Sciatic nerve (tissue), 2 donors: ENCODE data around the gene COL16A1. TPM values are rescaled to one million over a fixed set of nuclear protein-coding genes. Genes with fewer than 3 reads are reported as not detected.

Experiments used
- ATAC-seq: fragments of 200-7000 bp; cut with Tn5 transposase; one replicate; pipeline ENCODE4 v1.9.1; 2020; ENCODE audit warnings: mild to moderate bottlenecking, moderate library complexity
- DNase-seq: peaks from one replicate; pipeline ENCODE4 v3.0.0-alpha.2; 2020; ENCODE audit warnings: low spot score
- intact Hi-C: fragments of 100-400 bp; cut with DNase I; formaldehyde crosslinking; loops from one replicate; pipeline ENCODE4 v1.14.2; 2022
- total RNA-seq: library from RNA; stranded (reverse); fragmentation: NEBNext Ultra II Directional; extraction: Animal tissue kit (Norgen Biotek cat#: 25700); gene quantifications from one replicate; pipeline ENCODE4 v1.2.1, GENCODE V29; 2021
- donor health status: DM: no; HTN: no; CAD: no.
- donor health status: DM: no; HTN: no; CAD: no.

COL16A1 gene
- total RNA-seq, 1 donor from 2014 or later = 179 TPM

DNA sequence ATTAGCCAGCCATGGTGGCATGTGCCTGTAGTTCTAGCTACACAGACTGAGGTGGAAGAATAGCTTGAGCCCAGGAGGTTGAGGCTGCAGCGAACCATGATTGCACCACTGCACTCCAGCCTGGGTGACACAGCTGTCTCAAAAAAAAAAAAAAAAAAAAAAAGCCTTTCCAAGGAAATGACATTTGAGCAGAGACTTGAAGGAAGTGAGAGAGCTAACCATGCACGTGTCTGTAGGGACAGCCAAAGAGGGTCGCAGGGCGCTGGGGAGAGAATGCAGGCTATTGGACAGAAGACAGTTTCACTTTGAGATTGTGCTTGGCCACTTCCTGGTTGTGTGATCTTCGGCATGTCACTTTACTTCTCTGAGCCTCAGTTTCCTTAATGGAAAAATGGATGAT lies 79.5 kb downstream of the COL16A1 start:
- no peak for ATAC-seq
- intact Hi-C loops = no loop called here
- no peak for DNase-seq

DNA sequence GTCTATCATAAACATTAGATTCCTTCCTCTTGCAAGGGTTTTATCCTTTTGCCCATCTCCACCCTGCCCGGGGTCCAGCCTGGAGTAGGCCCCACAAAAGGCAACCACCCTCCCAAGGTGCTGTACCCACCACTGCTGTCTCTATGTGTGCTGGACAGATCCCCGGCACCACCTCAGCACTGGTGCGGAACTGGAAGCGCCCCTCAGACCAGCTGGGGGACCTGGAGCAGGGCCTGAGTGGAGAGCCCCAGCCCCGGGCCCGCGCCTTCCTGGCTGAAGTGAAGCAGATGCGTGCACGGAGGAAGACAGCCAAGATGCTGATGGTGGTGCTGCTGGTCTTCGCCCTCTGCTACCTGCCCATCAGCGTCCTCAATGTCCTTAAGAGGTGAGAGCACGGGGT lies 80.5 kb downstream of the COL16A1 start:
- DNase-seq (no peak), ATAC-seq (no peak)
- intact Hi-C loops = no loop called here

DNA sequence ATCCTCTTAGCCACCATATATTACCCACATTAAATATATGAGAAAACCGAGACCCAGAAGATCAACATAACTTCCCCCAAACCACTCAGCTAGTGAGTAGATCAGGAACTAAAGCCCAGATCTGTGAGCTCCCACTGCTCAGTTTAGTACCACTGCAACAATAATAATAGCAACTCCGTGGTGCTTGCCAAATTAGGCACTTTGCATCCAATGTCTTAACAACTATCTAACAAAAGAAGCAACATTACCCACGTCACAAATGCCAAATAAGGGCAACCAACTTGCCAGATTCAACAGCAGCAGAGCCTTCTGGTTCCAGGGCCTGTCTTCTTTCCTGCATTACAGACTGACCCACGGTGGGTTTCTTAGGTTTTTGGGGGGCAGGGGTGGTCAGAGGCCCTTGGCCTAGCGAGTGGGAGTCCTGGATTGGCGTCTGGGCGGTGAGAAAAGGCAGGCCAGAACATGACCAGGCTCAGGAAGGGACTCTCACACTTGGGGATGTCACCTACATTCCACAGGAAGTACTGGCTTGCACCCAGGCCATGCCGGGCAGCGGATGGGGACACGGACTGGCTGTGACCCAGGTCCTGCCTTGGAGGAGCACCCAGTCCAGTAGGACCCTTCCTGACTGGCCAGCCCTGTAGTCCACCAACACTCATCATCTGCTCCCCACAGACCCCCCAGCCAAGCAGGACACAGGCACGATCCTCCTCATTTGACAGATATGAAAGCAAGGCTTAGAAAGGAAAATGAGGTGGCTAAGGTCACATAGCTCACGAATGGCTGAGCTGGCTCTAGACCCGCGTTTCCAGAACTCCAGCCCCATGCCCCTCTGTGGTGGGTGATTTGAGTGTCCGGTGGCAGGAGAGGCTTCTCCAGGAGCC lies 81.7 kb downstream of the COL16A1 start:
- intact Hi-C loops = no loop called here
- DNase-seq (peak; percentile 35), ATAC-seq (no peak)

DNA sequence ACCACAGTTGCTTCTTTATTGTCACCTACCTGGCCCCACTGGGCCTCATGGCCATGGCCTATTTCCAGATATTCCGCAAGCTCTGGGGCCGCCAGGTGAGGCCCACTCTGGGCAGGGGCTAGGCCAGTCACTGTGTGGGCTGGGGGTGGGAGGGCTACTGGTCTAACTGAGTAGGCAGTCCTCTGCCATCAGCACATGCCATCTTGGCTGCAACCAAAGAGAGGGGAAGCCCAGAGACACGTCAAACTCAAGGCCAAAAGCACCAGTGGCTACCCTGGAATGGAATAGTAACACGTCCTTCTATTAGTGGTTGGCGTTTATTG lies 82.4 kb downstream of the COL16A1 start:
- DNase-seq (peak; percentile 46), ATAC-seq (no peak)
- intact Hi-C loops = no loop called here

DNA sequence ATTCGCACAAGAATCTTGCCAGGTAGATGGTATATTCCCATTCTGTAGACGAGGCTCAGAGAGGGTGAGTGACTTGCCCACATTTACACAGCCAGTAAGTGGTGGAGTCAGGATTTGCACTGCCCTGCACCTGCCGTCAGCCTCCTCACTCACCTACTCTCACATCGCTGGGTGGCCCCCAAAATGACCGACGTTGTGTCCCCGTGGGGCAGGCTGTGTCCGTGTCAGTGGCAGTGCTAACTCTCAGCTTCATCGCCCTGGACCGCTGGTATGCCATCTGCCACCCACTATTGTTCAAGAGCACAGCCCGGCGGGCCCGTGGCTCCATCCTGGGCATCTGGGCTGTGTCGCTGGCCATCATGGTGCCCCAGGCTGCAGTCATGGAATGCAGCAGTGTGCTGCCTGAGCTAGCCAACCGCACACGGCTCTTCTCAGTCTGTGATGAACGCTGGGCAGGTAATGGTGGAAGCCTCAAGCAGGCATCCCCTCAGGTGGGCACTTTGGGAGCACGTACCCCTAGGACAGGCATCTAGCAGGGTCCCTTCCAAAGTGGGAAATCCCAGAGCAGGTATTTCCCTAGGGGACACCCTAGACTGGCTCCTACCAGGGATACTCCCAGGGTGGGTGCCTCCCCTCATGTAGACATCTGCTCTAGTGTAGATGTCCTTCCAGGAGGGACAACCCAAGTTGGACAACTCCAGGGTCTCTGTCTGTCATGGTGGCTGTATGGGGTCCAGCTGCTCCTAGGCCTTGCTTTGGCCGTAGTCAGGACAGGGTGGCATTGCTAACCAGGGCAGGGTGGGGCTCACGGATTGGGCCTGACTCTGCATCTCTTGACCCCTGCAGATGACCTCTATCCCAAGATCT lies 83.0 kb downstream of the COL16A1 start:
- DNase-seq = peak; percentile 35
- intact Hi-C loops = no loop called here
- ATAC-seq = no peak

DNA sequence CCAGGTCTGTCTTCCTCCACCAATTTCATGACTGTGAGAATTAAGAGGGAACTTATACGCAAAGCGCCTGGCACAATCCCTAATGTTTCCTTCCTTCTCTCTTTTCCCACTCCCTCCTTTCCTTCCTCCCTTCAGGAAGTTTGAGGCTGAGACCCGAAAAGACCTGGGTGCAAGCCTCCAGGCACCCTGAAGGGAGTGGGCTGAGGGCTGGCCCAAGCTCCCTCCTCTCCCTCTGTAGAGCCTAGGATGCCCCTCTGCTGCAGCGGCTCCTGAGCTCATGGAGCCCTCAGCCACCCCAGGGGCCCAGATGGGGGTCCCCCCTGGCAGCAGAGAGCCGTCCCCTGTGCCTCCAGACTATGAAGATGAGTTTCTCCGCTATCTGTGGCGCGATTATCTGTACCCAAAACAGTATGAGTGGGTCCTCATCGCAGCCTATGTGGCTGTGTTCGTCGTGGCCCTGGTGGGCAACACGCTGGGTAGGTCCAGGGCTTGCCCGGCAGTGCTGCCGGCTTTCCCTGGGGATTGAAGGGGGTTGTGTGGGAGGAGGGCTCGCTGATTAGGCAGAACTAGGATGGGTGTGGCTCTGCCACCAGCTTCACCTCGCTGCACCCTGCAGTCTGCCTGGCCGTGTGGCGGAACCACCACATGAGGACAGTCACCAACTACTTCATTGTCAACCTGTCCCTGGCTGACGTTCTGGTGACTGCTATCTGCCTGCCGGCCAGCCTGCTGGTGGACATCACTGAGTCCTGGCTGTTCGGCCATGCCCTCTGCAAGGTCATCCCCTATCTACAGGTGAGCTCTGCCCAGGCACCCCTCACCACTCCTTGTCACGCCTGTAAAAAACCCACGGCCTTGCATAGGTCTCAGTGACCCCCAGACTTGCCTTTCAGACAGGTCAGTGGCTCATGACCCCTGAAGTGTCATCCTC lies 84.6 kb downstream of the COL16A1 start:
- no peak for ATAC-seq
- DNase-seq = peak; percentile 49
- intact Hi-C loops = no loop called here

DNA sequence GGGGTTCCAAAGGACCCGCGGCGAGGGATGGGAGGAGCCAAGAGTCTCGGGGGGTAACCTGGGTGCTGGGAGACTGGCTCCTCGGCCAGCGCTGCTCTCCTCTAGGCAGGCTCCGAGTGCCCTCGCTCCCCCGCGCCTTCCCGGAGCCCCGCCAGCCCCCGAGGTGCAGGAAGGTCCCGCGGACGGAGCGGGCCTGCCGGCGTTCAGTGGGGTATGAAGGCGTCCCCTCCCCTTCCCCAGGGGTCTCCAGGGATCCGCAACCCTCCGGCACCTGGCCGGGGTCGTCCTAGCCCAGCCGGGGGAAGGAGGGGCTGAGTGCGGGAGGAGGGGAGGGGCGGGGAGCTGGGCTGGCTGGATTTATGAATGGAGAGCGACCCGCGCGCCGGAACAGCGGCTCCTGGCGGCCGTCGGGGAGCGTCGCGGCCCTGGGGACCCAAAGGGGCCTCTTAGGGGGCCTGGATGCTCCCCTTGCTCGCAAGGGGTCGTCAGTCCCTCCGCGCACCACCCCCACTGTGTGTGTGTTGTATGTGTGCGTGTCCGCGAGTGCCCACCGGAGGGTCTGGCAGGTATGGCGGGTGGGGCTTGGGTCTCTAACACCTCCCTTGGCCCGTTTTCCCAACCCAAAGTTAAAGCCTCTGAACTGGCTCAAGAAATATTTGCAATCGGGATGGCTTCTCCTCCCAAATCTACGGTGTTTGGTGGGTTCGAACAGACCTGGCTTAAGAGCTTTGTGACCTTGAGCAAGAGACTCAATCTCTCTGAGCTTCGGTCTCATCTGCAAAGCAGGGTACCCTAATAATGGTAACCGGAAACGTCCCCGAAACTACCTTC lies 85.7 kb downstream of the COL16A1 start:
- intact Hi-C loops = no loop called here
- DNase-seq (peak; percentile 60), ATAC-seq (peak; percentile 40)

DNA sequence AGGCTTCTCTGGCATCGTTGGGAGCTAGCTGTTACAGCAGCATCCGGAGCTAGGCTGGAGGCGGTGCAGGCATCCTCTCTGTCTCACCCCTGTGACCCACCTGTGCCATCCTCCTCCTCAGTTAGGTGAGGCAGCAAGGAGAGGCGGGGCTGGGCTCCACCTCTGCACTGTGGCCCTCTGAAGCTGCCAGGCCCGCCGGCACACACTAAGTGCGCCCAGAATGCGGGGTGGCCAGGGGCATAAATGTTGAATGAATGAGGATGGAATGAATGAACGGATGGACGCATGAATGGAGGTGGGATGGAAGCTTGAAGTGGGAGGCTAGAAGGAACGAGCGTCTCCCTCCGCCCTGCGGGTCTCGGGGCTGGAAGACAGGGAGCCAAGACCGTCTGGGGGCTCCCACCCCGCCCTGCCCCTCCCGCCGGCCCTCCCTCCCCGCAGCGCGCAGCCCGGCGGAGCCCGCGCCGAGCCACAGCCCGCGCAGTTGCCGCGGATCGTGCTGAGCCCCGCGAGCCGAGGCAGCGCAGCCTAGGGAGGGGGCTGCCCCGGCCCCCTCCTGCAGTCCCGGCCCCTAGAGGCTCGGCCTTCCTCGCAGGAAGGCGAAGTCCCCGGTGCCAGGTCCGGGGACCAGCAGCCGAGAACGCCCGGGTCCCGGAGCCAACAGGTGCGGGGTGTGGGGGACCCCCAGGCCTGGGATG lies 86.5 kb downstream of the COL16A1 start, which contains the start of gene HCRTR1:
HCRTR1 (plus strand) TSS at position 472 of the 698 bp plus-strand sequence. CDS start 1,504 bp downstream, outside the sequence.
- intact Hi-C loops = no loop called here
- DNase-seq = peak; percentile 38
- ATAC-seq = no peak

- intact Hi-C loops = no loop called here
- DNase-seq (peak; percentile 3), ATAC-seq (no peak)
These were observed 87.9 kb downstream of the COL16A1 start for GRCh38 chr1:31615939-31616338.

DNA sequence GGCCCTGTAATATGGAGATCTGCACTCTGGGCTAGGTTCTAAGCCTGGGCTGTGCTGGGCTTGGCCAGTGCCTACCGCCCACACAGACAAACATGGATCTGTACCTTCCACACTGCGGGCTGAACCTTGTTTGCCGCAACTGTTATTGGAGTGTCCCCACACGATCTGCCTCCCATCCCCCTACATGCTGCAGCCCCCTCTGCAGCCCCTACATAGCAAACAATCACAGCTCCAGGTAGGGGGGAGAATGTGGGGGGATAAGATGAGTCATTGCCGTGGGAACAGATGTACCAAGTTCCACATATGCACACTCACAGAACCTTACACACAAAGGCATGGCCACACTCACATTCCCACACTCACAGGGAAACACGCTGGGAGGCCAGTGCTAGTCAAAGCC lies 88.4 kb downstream of the COL16A1 start:
- DNase-seq (no peak), ATAC-seq (no peak)
- intact Hi-C loops = no loop called here

GRCh38 chr1:31614414-31615005 lies 89.3 kb downstream of the COL16A1 start:
- DNase-seq = peak; percentile 55
- intact Hi-C loops = no loop called here
- no peak for ATAC-seq

GRCh38 chr1:31609514-31610118 lies 94.2 kb downstream of the COL16A1 start:
- intact Hi-C loops = no loop called here

DNA sequence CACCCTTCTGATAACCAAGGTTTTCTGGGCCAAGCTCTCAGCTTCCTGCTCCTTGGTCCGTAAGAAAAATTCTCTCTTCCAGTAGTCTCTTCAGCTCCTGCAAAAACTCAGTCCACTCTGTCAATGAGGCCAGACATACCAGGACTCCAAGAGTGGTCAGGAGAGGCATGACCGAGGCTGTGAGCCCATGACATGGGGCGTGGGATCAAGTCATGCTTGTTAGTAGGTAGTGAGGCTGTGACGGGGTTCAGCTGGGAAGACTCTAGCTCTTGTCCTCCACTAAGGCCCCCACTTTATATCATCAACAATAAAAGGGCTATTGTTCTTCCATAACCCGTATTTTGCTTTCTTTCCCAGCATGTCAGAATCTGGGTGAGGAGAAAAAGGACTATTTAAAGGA lies 96.5 kb downstream of the COL16A1 start:
- intact Hi-C loops = no loop called here
- DNase-seq = peak; percentile 4
- no peak for ATAC-seq

More at GRCh38 chr1:31609514-31610118, 94.2 kb downstream of the COL16A1 start:
- ATAC-seq = no peak
- no peak for DNase-seq

GRCh38 chr1:31605908-31606427 lies 97.8 kb downstream of the COL16A1 start:
- DNase-seq = no peak
- intact Hi-C loops = no loop called here
- ATAC-seq = no peak
